Stimulated activated CD8-positive, alpha-beta memory T cell treated with anti-CD3 and anti-CD28 coated beads, Interleukin-15, amount 100 ng/mL, for 48 hours (primary cell): ENCODE measurements around the gene ACP1.

ENCODE experiments used
- DNase-seq, 2 donors: peaks; one replicate each; pipeline ENCODE4 v3.0.0-alpha.2; 2020; ENCODE audit warnings: low read depth in 2 of 2

ACP1 gene

GRCh38 chr2:280650-281110 is 15.9 kb downstream of the ACP1 start:
- no peak for DNase-seq

GRCh38 chr2:281381-281780 is 16.6 kb downstream of the ACP1 start:
- no peak for DNase-seq

- no peak for DNase-seq
These were observed 17.9 kb downstream of the ACP1 start for GRCh38 chr2:282371-283263.

- no peak for DNase-seq
These were observed 19.4 kb downstream of the ACP1 start for GRCh38 chr2:283996-284794.

GRCh38 chr2:284896-285492 is 20.2 kb downstream of the ACP1 start:
- DNase-seq = no peak

GRCh38 chr2:285531-285930 is 20.8 kb downstream of the ACP1 start:
- no peak for DNase-seq

GRCh38 chr2:286035-286434 is 21.3 kb downstream of the ACP1 start:
- no peak for DNase-seq

GRCh38 chr2:286774-287392 is 22.1 kb downstream of the ACP1 start:
- DNase-seq = no peak

GRCh38 chr2:287471-287885 is 22.7 kb downstream of the ACP1 start:
- no peak for DNase-seq

GRCh38 chr2:287911-288757 is 23.4 kb downstream of the ACP1 start, which contains the start of gene ALKAL2:
ALKAL2 (minus strand) TSS chr2:288091; CDS start chr2:287835, 256 bp downstream.
- DNase-seq = no peak

GRCh38 chr2:288758-289361 is 24.1 kb downstream of the ACP1 start:
- DNase-seq = no peak

GRCh38 chr2:289362-290089 is 24.8 kb downstream of the ACP1 start:
- DNase-seq = no peak

GRCh38 chr2:290090-290722 is 25.5 kb downstream of the ACP1 start:
- peak in 1 of 2 donors; percentile 26 for DNase-seq

GRCh38 chr2:295090-295489 is 30.3 kb downstream of the ACP1 start:
- no peak for DNase-seq

GRCh38 chr2:296354-296753 is 31.6 kb downstream of the ACP1 start:
- no peak for DNase-seq

GRCh38 chr2:305366-305765 is 40.6 kb downstream of the ACP1 start:
- DNase-seq = no peak

- DNase-seq = no peak
These were observed 44.6 kb downstream of the ACP1 start for GRCh38 chr2:309148-309953.

GRCh38 chr2:309954-310510 is 45.3 kb downstream of the ACP1 start:
- no peak for DNase-seq
